K562 (cell line): ENCODE measurements around the gene LTB4R2. TPM values are rescaled to one million over a fixed set of nuclear protein-coding genes. Genes with fewer than 3 reads are reported as not detected.

ENCODE experiments used
- CEBPZ ChIP-seq: fragments of 150-350 bp; IDR thresholded peaks from 2 replicates; pipeline ENCODE4 v1.6.1; 2014; ENCODE audit warnings: low read depth, mild to moderate bottlenecking, low read length, borderline replicate concordance
- CXXC5 ChIP-seq: fragments of 250-450 bp; sonication (Bioruptor Pico); IDR thresholded peaks from 2 replicates; pipeline ENCODE4 v1.8.0; 2022; ENCODE audit warnings: inconsistent platforms, mild to moderate bottlenecking, moderate library complexity
- DIDO1 ChIP-seq: fragments of 450-650 bp; IDR thresholded peaks from 2 replicates; pipeline ENCODE4 v1.6.1; 2016; ENCODE audit warnings: low read depth, missing biosample characterization, missing genetic modification characterization
- EZH2 ChIP-seq: IDR thresholded peaks from 2 replicates; pipeline ENCODE4 v1.6.1; 2012; ENCODE audit warnings: low read depth, mild to moderate bottlenecking, inconsistent platforms, low read length, borderline replicate concordance
- FIP1L1 ChIP-seq: fragments of 200-400 bp; formaldehyde crosslinking; IDR thresholded peaks from 2 replicates; pipeline ENCODE4 v1.6.1; 2018; ENCODE audit warnings: mild to moderate bottlenecking, low read depth, low read length; ENCODE audit not compliant: poor library complexity, severe bottlenecking
- FOXJ3 ChIP-seq: sonication (generic); formaldehyde crosslinking; IDR thresholded peaks from 2 replicates; pipeline ENCODE4 v1.4.0; 2020; ENCODE audit warnings: mild to moderate bottlenecking, missing genetic modification reagents
- FOXK1 ChIP-seq: sonication (generic); formaldehyde crosslinking; IDR thresholded peaks from 2 replicates; pipeline ENCODE4 v1.8.0; 2022; ENCODE audit warnings: missing genetic modification reagents, mild to moderate bottlenecking, borderline replicate concordance
- FOXK2 ChIP-seq, 2 experiments: fragments of 450-650 bp; IDR thresholded peaks in 1 of 2; conservative IDR thresholded peaks in 1 of 2; 2 replicates each; pipeline ENCODE4 v1.6.1; 2016; ENCODE audit warnings: low read depth in 2 of 2, mild to moderate bottlenecking in 1 of 2
- GABPB1 ChIP-seq: sonication (generic); formaldehyde crosslinking; IDR thresholded peaks from 2 replicates; pipeline ENCODE4 v1.8.0; 2022; ENCODE audit warnings: mild to moderate bottlenecking, missing genetic modification reagents
- HCFC1 ChIP-seq: IDR thresholded peaks from 2 replicates; pipeline ENCODE4 v1.6.1; 2012; ENCODE audit warnings: low read depth, low read length, improper control_type of control experiment
- KLF10 ChIP-seq: fragments of 250-450 bp; sonication (Bioruptor Pico); IDR thresholded peaks from 2 replicates; pipeline ENCODE4 v1.6.1; 2021; ENCODE audit warnings: matching md5 sums
- MTA1 ChIP-seq: fragments of 450-650 bp; IDR thresholded peaks from 2 replicates; pipeline ENCODE4 v1.6.1; 2017; ENCODE audit warnings: borderline replicate concordance
- MTA2 ChIP-seq: fragments of 450-650 bp; IDR thresholded peaks from 2 replicates; pipeline ENCODE4 v1.6.1; 2016; ENCODE audit warnings: low read depth
- PRMT5 ChIP-seq: sonication (generic); formaldehyde crosslinking; IDR thresholded peaks from 2 replicates; pipeline ENCODE4 v1.5.0; 2020; ENCODE audit warnings: missing genetic modification reagents
- SRF ChIP-seq, 2 experiments: fragments of 250-450, 450-650 bp in 1 of 2; sonication (Bioruptor Pico) in 1 of 2; sonication (generic) in 1 of 2; formaldehyde crosslinking; IDR thresholded peaks; 2 replicates each; pipeline versions ENCODE4 v1.5.0 to v1.5.1; 2020 to 2022; ENCODE audit warnings: mild to moderate bottlenecking in 1 of 2, missing genetic modification reagents in 1 of 2
- SUPT5H ChIP-seq: fragments of 450-650 bp; IDR thresholded peaks from 2 replicates; pipeline ENCODE4 v1.6.1; 2016
- THRA ChIP-seq: fragments of 450-650 bp; IDR thresholded peaks from 2 replicates; pipeline ENCODE4 v1.6.1; 2017; ENCODE audit warnings: mild to moderate bottlenecking, moderate library complexity
- U2AF2 ChIP-seq: fragments of 200-400 bp; formaldehyde crosslinking; optimal IDR thresholded peaks from 2 replicates; pipeline ENCODE3; 2017; ENCODE audit warnings: low read depth, mild to moderate bottlenecking, low read length
- ZBTB11 ChIP-seq, 3 experiments: fragments of 200-800 bp in 1 of 3; fragments of 250-450 bp in 1 of 3; fragments of 450-650 bp in 1 of 3; sonication (Bioruptor Pico) in 1 of 3; sonication (Bioruptor generic) in 1 of 3; formaldehyde crosslinking in 1 of 3; IDR thresholded peaks; 2 replicates each; pipeline versions ENCODE4 v1.6.1 to v1.8.0; 2016 to 2022; ENCODE audit warnings: mild to moderate bottlenecking in 2 of 3, missing genetic modification characterization in 2 of 3, missing compliant biosample characterization in 1 of 3, moderate library complexity in 1 of 3
- polyA plus RNA-seq, 8 experiments: library from polyadenylated mRNA; depleted of rRNA in 4 of 8; stranded (reverse) in 5 of 8; unstranded in 3 of 8; fragments of >200 nt; fragmentation: Nextera tagmentation in 2 of 8; fragmentation: Illumina TruSeq in 1 of 8; extraction: Ambion mirVana in 2 of 8; extraction: Trizol in 1 of 8; gene quantifications; 2 replicates each; pipeline versions ENCODE4 v1.2.1 to v1.2.3, GENCODE V29; 2011 to 2014; ENCODE audit warnings: inconsistent platforms in 1 of 8, missing spikeins in 1 of 8
- total RNA-seq, 7 experiments: library from RNA; depleted of rRNA in 6 of 7; stranded (reverse); fragments of >200 nt in 6 of 7; fragmentation: Illumina TruSeq in 2 of 7; extraction: Trizol in 2 of 7; gene quantifications; 2 replicates each; pipeline versions ENCODE4 v1.2.1 to v1.2.3, GENCODE V29; 2011 to 2021; ENCODE audit warnings: low replicate concordance in 1 of 7

The LTB4R2 gene
- total and polyA plus RNA-seq, 9 of the 15 experiments (the other 6 are each of a cell fraction or from before 2014, with no cell fraction given) = 0.03 to 11.6 (median 2.8) TPM; not detected in 1

- TF ChIP-seq ZBTB11 (CRISPR knock-in tag; IDR thresholded peaks at IDR 0.05) = peak in 1 of 3 experiments; percentile 69; a peak in 2 of 6 replicates
- TF ChIP-seq DIDO1 = 0 out of 2 replicates have a peak, but pooled peaks have one; percentile 52
- no peak for TF ChIP-seq FOXJ3 (CRISPR knock-in tag)
- no peak for TF ChIP-seq CEBPZ
- no peak for TF ChIP-seq EZH2
- TF ChIP-seq PRMT5 (CRISPR knock-in tag) = no peak
- peak; percentile 99 for TF ChIP-seq MTA1
- TF ChIP-seq FOXK1 = no peak
- no peak for TF ChIP-seq THRA
- 0 out of 4 replicates have a peak, but pooled peaks of 1 of the 2 experiments have one; percentile 28 for TF ChIP-seq SRF (CRISPR knock-in tag; IDR thresholded peaks at IDR 0.05)
- TF ChIP-seq MTA2 = no peak
- peak; percentile 24 for TF ChIP-seq FIP1L1
- TF ChIP-seq GABPB1 = peak; percentile 43; the same call in 1 of the 2 replicates
- no peak for TF ChIP-seq U2AF2
- TF ChIP-seq KLF10 (CRISPR knock-in tag) = no peak
- TF ChIP-seq CXXC5 (CRISPR knock-in tag) = peak; percentile 58
- TF ChIP-seq FOXK2 (conservative IDR thresholded peaks at IDR 0.05 in 1 of 2, IDR thresholded peaks at IDR 0.05 in 1 of 2; ENCODE audit: low read depth in 2 of 2) = peak; percentile 43 to 61; a peak in 1 of 4 replicates
- TF ChIP-seq SUPT5H = peak; percentile 62
- peak; percentile 84 for TF ChIP-seq HCFC1
These were observed 10.4 kb upstream of the LTB4R2 start, which contains the start of the genes DHRS1 and NOP9 (continued) for GRCh38 chr14:24299255-24300191.
